A549 (cell line): ENCODE data around the gene NMT1. TPM values are rescaled to one million over a fixed set of nuclear protein-coding genes. Genes with fewer than 3 reads are reported as not detected.

ENCODE experiments used
- ATAC-seq, 2 experiments: fragments of 200-7000 bp in 1 of 2; fragments of >200 bp in 1 of 2; cut with Nextera tagmentation in 1 of 2; cut with Tn5 transposase in 1 of 2; 3 replicates each; pipeline versions ENCODE4 v1.8.0 to v1.9.1; 2018 to 2020; ENCODE audit warnings: mild to moderate bottlenecking in 1 of 2, moderate library complexity in 1 of 2
- CTCF ChIA-PET: fragments of 300-600 bp; sonication (Branson Sonifier 250); formaldehyde crosslinking; extraction: SDS; loops from one replicate; lab custom pipeline; 2021; ENCODE audit warnings: antibody characterized with exemption, inconsistent platforms; lab: Yijun Ruan, JAX
- POLR2A ChIA-PET: fragments of 350-600 bp; formaldehyde crosslinking; extraction: SDS; loops from one replicate; lab custom pipeline; 2021; ENCODE audit warnings: antibody characterized with exemption, inconsistent platforms; lab: Yijun Ruan, JAX
- DNase-seq, 2 experiments: peaks; one replicate each; pipeline versions ENCODE4 v3.0.0 to v3.0.0-alpha.2; 2011 to 2016; ENCODE audit warnings: low read depth in 1 of 2, low spot score in 1 of 2
- FAIRE-seq: peaks from 2 replicates; lab custom pipeline; 2011; peaks lifted over from hg19 to GRCh38; lab: Jason Lieb, UNC
- H3K27ac ChIP-seq, 2 experiments: fragments of >200 bp; sonication (Bioruptor Twin); formaldehyde crosslinking; 3 replicates each; pipeline ENCODE4 v1.5.1; 2016 to 2017
- H3K4me1 ChIP-seq: fragments of >200 bp; sonication (Bioruptor Twin); formaldehyde crosslinking; 3 replicates; pipeline ENCODE4 v1.6.1; 2016
- H3K4me2 ChIP-seq: fragments of >200 bp; sonication (Bioruptor Twin); formaldehyde crosslinking; 3 replicates; pipeline ENCODE4 v1.6.1; 2016
- H3K4me3 ChIP-seq: fragments of >200 bp; sonication (Bioruptor Twin); formaldehyde crosslinking; 3 replicates; pipeline ENCODE4 v1.5.1; 2016
- H3K9me3 ChIP-seq: fragments of >200 bp; sonication (Bioruptor Twin); formaldehyde crosslinking; 3 replicates; pipeline ENCODE4 v1.6.1; 2016
- ATOH8 ChIP-seq: fragments of 250-450 bp; sonication (Bioruptor Pico); IDR thresholded peaks from 2 replicates; pipeline ENCODE4 v1.5.0; 2020; ENCODE audit warnings: low read depth, mild to moderate bottlenecking, moderate library complexity
- CBX2 ChIP-seq: fragments of 200-600 bp; sonication (generic); IDR thresholded peaks from 2 replicates; pipeline ENCODE4 v1.6.1; 2016; ENCODE audit warnings: low read depth, mild to moderate bottlenecking, borderline replicate concordance
- CHD4 ChIP-seq: fragments of 200-600 bp; sonication (generic); IDR thresholded peaks from 2 replicates; pipeline ENCODE4 v1.6.1; 2016; ENCODE audit warnings: antibody characterized with exemption, mild to moderate bottlenecking, borderline replicate concordance
- EHF ChIP-seq: fragments of 250-450 bp; sonication (Bioruptor Pico); IDR thresholded peaks from 2 replicates; pipeline ENCODE4 v1.5.0; 2020; ENCODE audit warnings: mild to moderate bottlenecking
- EHMT2 ChIP-seq: fragments of 200-600 bp; sonication (generic); IDR thresholded peaks from 2 replicates; pipeline ENCODE4 v1.6.1; 2016; ENCODE audit warnings: antibody characterized with exemption, low read depth, mild to moderate bottlenecking, moderate library complexity
- FOSL2 ChIP-seq, 2 experiments: fragments of 450-650 bp in 1 of 2; fragments of >200 bp in 1 of 2; sonication (Bioruptor Twin) in 1 of 2; formaldehyde crosslinking; IDR thresholded peaks; 2 replicates each; pipeline versions ENCODE4 v1.5.0 to v1.6.1; 2016 to 2020; ENCODE audit warnings: mild to moderate bottlenecking in 1 of 2, moderate library complexity in 1 of 2
- GATA3 ChIP-seq: IDR thresholded peaks from 2 replicates; pipeline ENCODE4 v1.6.1; 2012; ENCODE audit warnings: borderline replicate concordance
- HES2 ChIP-seq: fragments of >200 bp; sonication (Bioruptor Twin); formaldehyde crosslinking; IDR thresholded peaks from 2 replicates; pipeline ENCODE4 v1.6.1; 2016
- HOXB13 ChIP-seq: fragments of 250-450 bp; sonication (Bioruptor Pico); IDR thresholded peaks from 2 replicates; pipeline ENCODE4 v1.5.0; 2020; ENCODE audit warnings: low read depth, mild to moderate bottlenecking, moderate library complexity
- HOXB5 ChIP-seq: fragments of 250-450 bp; sonication (Bioruptor Pico); IDR thresholded peaks from 2 replicates; pipeline ENCODE4 v1.5.0; 2020; ENCODE audit warnings: mild to moderate bottlenecking, moderate library complexity
- RAD21 ChIP-seq, 2 experiments: fragments of >200 bp in 1 of 2; sonication (Bioruptor Twin) in 1 of 2; formaldehyde crosslinking in 1 of 2; IDR thresholded peaks in 1 of 2; conservative IDR thresholded peaks in 1 of 2; 2 replicates in 1 of 2; 3 replicates in 1 of 2; pipeline ENCODE4 v1.6.1; 2012 to 2018; ENCODE audit warnings: inconsistent platforms in 1 of 2
- RARB ChIP-seq: fragments of 250-450 bp; sonication (Bioruptor Pico); IDR thresholded peaks from 2 replicates; pipeline ENCODE4 v1.8.0; 2021; ENCODE audit warnings: mild to moderate bottlenecking, moderate library complexity
- RCOR1 ChIP-seq: fragments of 150-350 bp; IDR thresholded peaks from 2 replicates; pipeline ENCODE4 v1.6.1; 2014; ENCODE audit warnings: antibody characterized with exemption, low read length, low read depth
- REST ChIP-seq: fragments of 200-600 bp; sonication (generic); IDR thresholded peaks from 2 replicates; pipeline ENCODE4 v1.6.1; 2016; ENCODE audit warnings: antibody characterized with exemption, mild to moderate bottlenecking, moderate library complexity
- USF2 ChIP-seq: fragments of 450-650 bp; IDR thresholded peaks from 2 replicates; pipeline ENCODE4 v1.6.1; 2014; ENCODE audit warnings: antibody characterized with exemption
- ZNF302 ChIP-seq: fragments of 250-450 bp; sonication (Bioruptor Pico); IDR thresholded peaks from 2 replicates; pipeline ENCODE4 v1.9.0; 2021; ENCODE audit warnings: inconsistent platforms, mild to moderate bottlenecking, moderate library complexity
- WGBS: methylation state at CpG from one replicate; pipeline ENCODE4 v1.1.6; 2017; ENCODE audit errors: missing lambda C conversion rate; 5-methylcytosine and 5-hydroxymethylcytosine counted together
- polyA plus RNA-seq, 4 experiments: library from polyadenylated mRNA; depleted of rRNA in 3 of 4; stranded (reverse); fragments of >200 nt; fragmentation: RNase III in 1 of 4; extraction: RNeasy Plus Mini Kit Qiagen cat#74134 plus additional on column Dnase treatment in 1 of 4; gene quantifications; 2 replicates in 3 of 4; 3 replicates in 1 of 4; pipeline ENCODE4 v1.2.3, GENCODE V29; 2011 to 2017

The NMT1 gene
- polyA plus RNA-seq, 2 of the 4 experiments (the other 2 are of a cell fraction): 82.9 to 270 TPM

GRCh38 chr17:45067637-45068036 lies 6.5 kb downstream of the NMT1 start:
- WGBS: 91% methylated on average over 2 of the region's 2 CpGs
- CTCF ChIA-PET: interaction anchor here (0.8 to 9.2 kb wide), 10 partner anchors 12 to 67 kb away, joined by 3 to 145 read pairs (median 4); partner anchors contain the start of gene ACBD4
- POLR2A ChIA-PET: no interaction called here

GRCh38 chr17:45070001-45070400 lies 8.9 kb downstream of the NMT1 start:
- CTCF ChIA-PET: interaction anchor here (1.5 to 9.2 kb wide), 2 partner anchors 27 to 150 kb away, joined by 3 to 145 read pairs; no protein-coding TSS in a partner anchor
- Histone ChIP-seq H3K9me3 (no peaks in the 10 kb centered on the region), H3K27ac (no peak overlapping the region), H3K4me1 (peaks cover 6% of the 10 kb centered on the region; the same call in 2 of the 3 replicates), H3K4me2 (no peak overlapping the region), H3K4me3 (no peak overlapping the region)
- TF ChIP-seq GATA3: no peak
- no peak for TF ChIP-seq CBX2
- TF ChIP-seq REST: no peak
- TF ChIP-seq ZNF302 (CRISPR knock-in tag): no peak
- TF ChIP-seq HOXB13: no peak
- no peak for TF ChIP-seq CHD4
- no peak for TF ChIP-seq RARB
- TF ChIP-seq ATOH8 (CRISPR knock-in tag): no peak
- TF ChIP-seq HES2: no peak
- FAIRE-seq: no peak
- DNase-seq: no peak
- 95% methylated on average over 8 of the region's 8 CpGs for WGBS
- no peak for ATAC-seq
- POLR2A ChIA-PET: interaction anchor here (2.2 kb wide), 1 partner anchor 9 kb away, joined by 8 read pairs; the partner anchor contains the start of gene NMT1

More at GRCh38 chr17:45067637-45068036, 6.5 kb downstream of the NMT1 start:
- no peaks in the 10 kb centered on the region for H3K9me3 ChIP-seq
- no peak overlapping the region for H3K4me3 ChIP-seq
- TF ChIP-seq USF2 (no peak), RCOR1 (no peak), RAD21 (conservative IDR thresholded peaks at IDR 0.05 in 1 of 2, IDR thresholded peaks at IDR 0.05 in 1 of 2) (no peak), HOXB5 (CRISPR knock-in tag) (no peak), RARB (no peak), FOSL2 (IDR thresholded peaks at IDR 0.05) (no peak), FOSL2 (CRISPR knock-in tag; IDR thresholded peaks at IDR 0.05) (no peak), EHMT2 (no peak), EHF (CRISPR knock-in tag) (no peak)
- TF ChIP-seq, all 56 proteins: peak for 0
- peaks cover 2% of the 10 kb centered on the region for H3K4me1 ChIP-seq
- no peak for DNase-seq
- H3K4me2 ChIP-seq: no peak overlapping the region
- no peak for ATAC-seq
- no peak for FAIRE-seq
- no peak overlapping the region for H3K27ac ChIP-seq
